ENCODE results near the gene PLIN4.

PLIN4 gene

GRCh38 chr19:4524808-4525562, 6.7 kb upstream of the PLIN4 start:
- DNase-seq (ENCODE audit: low spot score): peak; percentile 40

- DNase-seq (ENCODE audit: low spot score): peak; percentile 55
Observed at GRCh38 chr19:4523306-4524110, 5.2 kb upstream of the PLIN4 start.

- no peak for DNase-seq (ENCODE audit: low spot score)
Observed at GRCh38 chr19:4522291-4523002, 4.2 kb upstream of the PLIN4 start.

GRCh38 chr19:4521888-4522242, 3.6 kb upstream of the PLIN4 start:
- DNase-seq (ENCODE audit: low spot score): no peak

- DNase-seq (ENCODE audit: low spot score): no peak
Observed at GRCh38 chr19:4521170-4521887, 3.0 kb upstream of the PLIN4 start.

- DNase-seq (ENCODE audit: low spot score): peak; percentile 37
Observed at GRCh38 chr19:4519521-4520277, 1.4 kb upstream of the PLIN4 start.

- no peak for DNase-seq (ENCODE audit: low spot score)
Observed at GRCh38 chr19:4519172-4519496, 848 bp upstream of the PLIN4 start.

- DNase-seq (ENCODE audit: low spot score): no peak
Observed at GRCh38 chr19:4517451-4518057, 732 bp downstream of the PLIN4 start.

GRCh38 chr19:4516939-4517300, 1.4 kb downstream of the PLIN4 start:
- no peak for DNase-seq (ENCODE audit: low spot score)

- DNase-seq (ENCODE audit: low spot score): no peak
Observed at GRCh38 chr19:4516199-4516938, 1.9 kb downstream of the PLIN4 start.

- no peak for DNase-seq (ENCODE audit: low spot score)
Observed at GRCh38 chr19:4515732-4516131, 2.6 kb downstream of the PLIN4 start.

- DNase-seq (ENCODE audit: low spot score): no peak
Observed at GRCh38 chr19:4513248-4513647, 5.0 kb downstream of the PLIN4 start.

GRCh38 chr19:4512070-4512469, 6.2 kb downstream of the PLIN4 start:
- DNase-seq (ENCODE audit: low spot score): no peak

GRCh38 chr19:4511300-4512054, 6.8 kb downstream of the PLIN4 start:
- no peak for DNase-seq (ENCODE audit: low spot score)

GRCh38 chr19:4510435-4511255, 7.6 kb downstream of the PLIN4 start:
- no peak for DNase-seq (ENCODE audit: low spot score)

- no peak for DNase-seq (ENCODE audit: low spot score)
Observed at GRCh38 chr19:4508698-4509097, 9.6 kb downstream of the PLIN4 start.

GRCh38 chr19:4507804-4508203, 10.5 kb downstream of the PLIN4 start:
- no peak for DNase-seq (ENCODE audit: low spot score)

GRCh38 chr19:4507150-4507452, 11.2 kb downstream of the PLIN4 start:
- DNase-seq (ENCODE audit: low spot score): no peak
